ENCODE results near the gene DACH1.

Gene DACH1

DNA sequence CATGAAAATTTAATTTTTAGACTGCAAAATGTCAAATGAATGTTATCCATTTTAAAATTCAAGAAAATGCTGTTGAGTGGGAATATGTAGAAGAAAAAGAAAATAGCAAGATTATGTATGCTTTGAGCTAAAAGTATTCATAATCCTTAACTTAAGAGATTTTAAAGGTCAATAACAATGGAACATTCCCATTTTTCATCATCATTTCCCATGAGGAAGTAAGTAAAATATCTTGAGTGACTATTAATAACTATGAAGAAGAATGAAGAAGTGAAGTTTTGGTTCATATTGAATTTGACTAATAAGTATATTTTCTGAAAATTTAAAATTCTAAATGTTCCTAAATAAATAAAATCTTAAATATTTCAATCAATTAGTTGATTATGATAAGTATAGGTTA lies 273.4 kb downstream of the DACH1 start:
- in situ Hi-C loops (cut with HindIII; ENCODE audit: low sequenced_read_pairs) = no loop called here

GRCh38 chr13:71591374-71591773 lies 275.6 kb downstream of the DACH1 start:
- in situ Hi-C loops (cut with HindIII; ENCODE audit: low sequenced_read_pairs) = no loop called here

- in situ Hi-C loops (cut with HindIII; ENCODE audit: low sequenced_read_pairs) = no loop called here
These were observed 276.3 kb downstream of the DACH1 start for GRCh38 chr13:71590654-71591148.

DNA sequence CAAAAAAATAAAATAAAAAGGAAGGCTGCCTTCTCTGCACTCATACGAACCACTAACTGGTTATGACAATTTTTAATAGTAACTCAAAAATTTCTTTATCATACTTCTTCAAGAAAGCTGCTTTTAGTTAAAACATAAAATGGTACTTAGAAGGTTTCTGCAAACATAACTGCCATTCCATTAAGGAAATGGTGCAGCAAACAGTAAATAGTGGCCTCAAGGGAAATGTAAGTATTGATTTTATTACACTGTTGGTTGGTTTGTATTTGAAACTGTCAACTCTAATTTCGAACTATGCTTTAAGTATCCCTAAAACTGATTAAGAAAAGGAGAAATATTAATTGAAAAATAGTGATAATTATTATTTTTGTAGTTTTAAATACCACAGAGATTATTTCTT lies 278.0 kb downstream of the DACH1 start:
- in situ Hi-C loops (cut with HindIII; ENCODE audit: low sequenced_read_pairs) = no loop called here

DNA sequence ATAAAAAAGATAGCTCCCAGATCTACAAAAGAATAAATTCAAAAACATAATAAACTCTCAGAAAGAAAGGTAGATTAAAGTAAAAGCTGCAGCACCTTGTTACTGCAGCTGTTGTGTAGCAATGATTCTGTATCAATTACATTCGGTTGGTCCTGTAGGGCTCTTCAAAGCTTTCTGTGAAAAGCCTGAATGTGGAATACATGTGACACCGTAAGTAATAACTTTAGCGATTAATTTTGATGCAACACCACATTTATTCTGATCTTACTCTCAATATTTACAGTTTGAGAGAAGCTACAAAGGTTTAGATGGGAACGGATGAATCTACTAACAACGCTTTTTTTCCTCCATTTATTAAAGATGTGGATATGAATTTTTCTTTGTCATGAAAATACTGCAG lies 279.2 kb downstream of the DACH1 start:
- in situ Hi-C loops (cut with HindIII; ENCODE audit: low sequenced_read_pairs) = no loop called here

GRCh38 chr13:71587193-71587592 lies 279.8 kb downstream of the DACH1 start:
- in situ Hi-C loops (cut with HindIII; ENCODE audit: low sequenced_read_pairs) = no loop called here

GRCh38 chr13:71583581-71583980 lies 283.4 kb downstream of the DACH1 start:
- in situ Hi-C loops (cut with HindIII; ENCODE audit: low sequenced_read_pairs) = no loop called here

DNA sequence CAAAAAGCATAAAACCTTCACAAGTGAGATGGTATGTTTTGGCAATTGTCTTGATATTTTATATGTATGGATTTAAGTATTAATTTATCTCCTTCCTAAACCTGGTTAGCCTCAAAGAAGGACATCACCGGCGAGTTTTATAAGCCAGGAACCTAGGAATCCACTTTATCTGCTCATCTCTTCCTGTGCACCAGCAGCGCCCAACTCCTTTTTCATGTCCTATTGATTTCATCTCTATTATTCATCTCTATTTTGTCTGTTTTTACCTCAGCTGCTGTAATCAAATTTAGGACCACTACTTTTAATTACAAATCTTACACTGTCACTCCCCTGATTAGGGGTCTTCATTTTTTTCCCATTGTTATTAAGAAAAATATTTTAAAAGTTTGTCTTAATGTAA lies 286.4 kb downstream of the DACH1 start:
- in situ Hi-C loops (cut with HindIII; ENCODE audit: low sequenced_read_pairs) = no loop called here

DNA sequence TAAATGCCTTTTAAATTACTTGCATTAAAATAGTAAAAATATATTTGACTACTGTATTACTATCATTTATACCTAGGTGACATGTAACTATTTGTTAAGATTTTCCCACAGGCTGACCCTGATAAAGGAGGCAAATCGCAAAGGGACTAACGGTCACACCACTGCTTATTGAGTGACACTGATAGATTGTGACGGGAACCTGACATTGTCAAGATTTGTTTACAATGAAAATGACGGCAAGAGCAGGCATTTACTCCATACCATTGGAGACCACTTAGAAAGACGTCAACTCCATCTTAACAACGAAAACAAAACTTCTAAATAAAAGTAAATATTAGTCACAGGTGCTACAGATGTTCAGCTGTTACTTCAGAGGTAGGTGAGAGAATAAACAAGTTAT lies 289.0 kb downstream of the DACH1 start:
- in situ Hi-C loops (cut with HindIII; ENCODE audit: low sequenced_read_pairs) = no loop called here

DNA sequence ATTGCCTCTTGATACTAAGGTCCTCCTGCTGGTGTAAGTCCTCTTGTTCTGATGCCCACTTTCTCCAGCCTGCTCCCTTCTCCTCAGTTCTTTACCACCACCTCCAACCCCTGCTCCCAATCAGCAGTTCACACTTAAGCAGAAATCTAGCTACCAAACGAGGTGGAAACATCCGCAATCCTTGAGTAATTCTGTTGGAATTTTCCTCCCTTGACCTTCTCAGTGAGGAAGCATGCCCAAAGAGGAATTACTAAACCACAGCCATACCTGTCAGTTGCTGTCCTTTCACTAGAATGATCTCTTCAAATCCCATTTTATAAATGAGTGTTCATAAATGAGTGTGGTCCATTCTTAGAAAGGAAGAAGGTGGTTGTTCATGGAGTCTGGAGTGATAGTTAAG lies 289.9 kb downstream of the DACH1 start:
- in situ Hi-C loops (cut with HindIII; ENCODE audit: low sequenced_read_pairs) = no loop called here

- in situ Hi-C loops (cut with HindIII; ENCODE audit: low sequenced_read_pairs) = no loop called here
These were observed 290.4 kb downstream of the DACH1 start for GRCh38 chr13:71576571-71576970.

DNA sequence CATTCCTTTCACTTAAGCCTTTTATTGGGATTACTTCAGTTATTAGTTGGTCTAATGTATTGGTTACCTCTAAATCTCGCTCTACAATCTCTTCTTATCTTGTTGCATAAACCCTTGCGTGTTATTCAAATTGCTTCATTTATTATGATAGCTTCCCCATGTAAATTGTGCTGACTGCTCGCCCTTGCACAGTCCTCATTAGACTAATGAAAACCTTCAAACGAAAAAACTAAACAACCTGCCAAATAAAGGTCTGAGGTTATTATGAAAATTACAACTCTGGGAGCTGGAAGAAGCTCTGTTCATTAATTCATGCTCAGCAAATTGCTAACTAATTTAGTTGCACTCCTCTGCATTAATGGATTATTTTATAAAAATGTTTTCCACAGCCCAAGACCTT lies 320.1 kb downstream of the DACH1 start:
- in situ Hi-C loops (cut with HindIII; ENCODE audit: low sequenced_read_pairs) = no loop called here

GRCh38 chr13:71540098-71540497 lies 326.9 kb downstream of the DACH1 start:
- in situ Hi-C loops (cut with HindIII; ENCODE audit: low sequenced_read_pairs) = no loop called here

DNA sequence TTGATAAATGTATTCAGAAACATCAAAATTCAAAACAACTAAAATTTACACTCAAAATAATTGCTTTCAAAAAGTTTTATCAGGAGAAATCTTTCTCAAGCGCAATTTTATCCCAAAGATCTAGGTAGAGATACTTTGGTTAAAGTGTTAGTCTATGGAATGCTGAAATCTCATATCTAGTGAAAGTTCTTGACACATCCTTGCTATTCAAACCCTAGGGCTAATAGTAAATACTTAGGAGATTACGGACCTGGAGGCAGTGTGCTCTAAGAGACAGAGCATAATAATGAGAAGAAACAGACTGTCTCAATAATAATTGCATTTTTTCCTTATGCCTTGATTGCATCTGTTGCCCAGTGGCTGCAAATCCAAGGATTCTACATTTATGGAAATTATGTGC lies 330.8 kb downstream of the DACH1 start:
- in situ Hi-C loops (cut with HindIII; ENCODE audit: low sequenced_read_pairs) = no loop called here

DNA sequence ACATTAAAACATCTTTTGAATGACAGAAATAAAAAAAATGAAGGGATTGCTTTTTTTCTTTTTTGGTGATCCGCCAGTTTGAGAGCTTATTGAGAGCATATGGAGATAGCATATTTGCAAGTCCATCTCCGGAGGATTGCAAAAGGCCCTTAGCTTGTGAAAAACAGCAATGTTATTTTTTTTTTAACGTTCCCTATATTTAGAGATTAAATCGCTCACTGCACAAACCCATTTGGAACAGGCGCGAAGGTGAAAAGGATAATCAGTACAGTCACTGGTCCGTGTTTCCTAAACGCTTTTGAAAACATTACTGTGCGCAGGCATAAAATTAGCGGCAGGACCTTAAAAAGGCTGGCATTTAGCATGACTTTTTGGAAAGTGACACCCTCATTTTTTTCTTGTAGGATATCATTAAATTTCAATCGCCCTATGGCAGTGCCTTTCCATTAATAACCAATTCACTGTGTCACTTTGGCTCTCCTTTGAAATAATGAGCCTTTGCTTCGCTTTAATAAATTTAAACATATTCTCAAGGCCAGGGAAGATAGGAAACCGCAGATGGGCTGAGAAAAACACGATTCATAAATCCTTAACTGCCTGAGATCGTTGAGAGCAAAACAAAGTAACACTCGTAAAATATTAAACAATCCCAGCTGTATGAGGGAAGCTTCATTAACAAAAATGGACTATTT lies 342.2 kb downstream of the DACH1 start:
- in situ Hi-C loops (cut with HindIII; ENCODE audit: low sequenced_read_pairs) = no loop called here

- in situ Hi-C loops (cut with HindIII; ENCODE audit: low sequenced_read_pairs) = no loop called here
These were observed 342.8 kb downstream of the DACH1 start for GRCh38 chr13:71524245-71524612.

- in situ Hi-C loops (cut with HindIII; ENCODE audit: low sequenced_read_pairs) = no loop called here
These were observed 344.0 kb downstream of the DACH1 start for GRCh38 chr13:71522941-71523526.

DNA sequence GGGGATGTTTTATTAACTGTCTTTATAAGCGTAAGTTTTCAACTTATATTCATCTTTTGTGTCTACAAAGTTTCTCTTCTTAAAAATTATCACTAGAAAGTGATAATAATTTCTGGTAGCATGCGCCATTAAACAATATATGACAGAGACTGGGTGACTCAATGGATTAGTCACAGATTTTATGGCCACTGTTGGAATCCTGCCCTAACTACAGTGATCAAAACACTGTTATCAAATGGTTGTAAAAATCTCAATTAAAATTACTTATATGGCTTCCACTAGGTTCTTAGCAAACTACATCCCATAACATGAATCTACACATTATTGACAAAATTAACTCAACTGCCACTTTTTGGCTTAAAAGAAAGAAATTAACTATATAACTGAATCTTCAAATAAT lies 350.0 kb downstream of the DACH1 start:
- in situ Hi-C loops (cut with HindIII; ENCODE audit: low sequenced_read_pairs) = no loop called here

DNA sequence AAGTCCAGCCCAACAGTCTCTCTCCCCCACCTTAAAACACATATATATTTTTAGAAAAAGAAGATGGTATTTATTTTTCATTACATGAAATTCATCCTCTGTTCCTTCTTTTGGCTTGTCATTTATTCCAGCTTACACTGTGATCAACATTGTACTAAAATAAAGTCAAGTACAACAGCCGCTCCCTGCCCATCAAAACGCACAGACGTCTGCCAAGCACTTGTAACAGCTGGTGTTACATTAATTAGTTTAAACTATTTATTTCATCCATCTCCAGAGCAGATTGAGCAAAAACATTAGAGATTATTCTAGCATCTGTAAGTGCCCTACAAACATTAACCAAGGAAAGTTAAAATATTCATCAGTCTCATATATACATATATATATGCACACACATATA lies 350.5 kb downstream of the DACH1 start:
- in situ Hi-C loops (cut with HindIII; ENCODE audit: low sequenced_read_pairs) = no loop called here

DNA sequence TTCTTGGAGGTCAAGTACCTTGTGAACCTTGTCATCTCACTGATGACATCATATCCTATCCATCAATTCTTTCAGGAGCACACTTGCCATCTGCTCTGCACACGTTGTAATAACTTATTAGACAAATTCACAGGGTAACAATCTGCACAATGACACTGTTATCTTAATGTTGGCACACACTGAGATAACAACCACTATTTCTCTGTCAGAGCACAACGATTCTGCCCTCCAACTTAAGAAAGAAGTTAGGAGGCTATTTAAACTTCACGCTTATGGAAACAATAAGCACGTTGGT lies 351.3 kb downstream of the DACH1 start:
- in situ Hi-C loops (cut with HindIII; ENCODE audit: low sequenced_read_pairs) = no loop called here

DNA sequence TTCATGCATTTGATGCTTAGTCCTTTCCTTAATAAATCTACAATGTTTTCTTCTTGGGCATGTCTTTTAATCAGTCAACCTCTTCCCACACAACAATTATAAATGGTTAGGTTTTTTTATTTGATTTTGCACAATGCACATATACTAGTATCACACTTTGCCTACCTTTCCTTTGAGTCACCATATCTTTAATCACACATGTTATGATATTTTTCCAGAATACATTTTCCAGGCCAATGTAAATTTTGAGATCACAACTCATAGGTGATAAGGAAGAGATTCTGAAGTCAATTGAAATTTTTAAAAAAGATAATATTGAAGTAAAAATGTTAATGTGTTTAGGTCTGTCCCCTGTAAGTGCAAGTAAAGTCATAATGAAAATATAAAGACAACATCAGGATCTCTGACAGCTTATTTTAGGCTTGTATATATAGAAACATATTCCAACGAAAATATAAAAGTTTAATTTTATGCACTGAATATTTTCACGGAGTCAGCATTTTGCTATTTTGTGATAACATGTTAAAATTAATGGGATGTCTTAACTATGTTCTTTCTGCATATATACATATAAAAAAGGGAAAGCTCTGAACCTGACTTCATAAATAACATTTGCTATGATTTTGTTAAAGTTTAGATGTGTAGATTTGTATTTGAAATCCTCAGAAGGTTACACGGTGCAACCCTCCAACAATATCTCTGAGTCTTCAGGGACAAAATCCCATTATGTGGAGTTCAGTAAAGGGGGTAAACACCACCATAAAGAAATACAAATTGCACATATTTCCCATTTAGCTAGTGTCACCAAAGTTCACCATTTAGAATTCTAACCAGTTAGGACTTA lies 351.9 kb downstream of the DACH1 start:
- in situ Hi-C loops (cut with HindIII; ENCODE audit: low sequenced_read_pairs) = no loop called here

- in situ Hi-C loops (cut with HindIII; ENCODE audit: low sequenced_read_pairs) = no loop called here
These were observed 353.5 kb downstream of the DACH1 start for GRCh38 chr13:71513411-71514033.

All from endothelial cell of hepatic sinusoid (primary cell).